Progenitor cell of endocrine pancreas (in vitro differentiated cells): Measurements from ENCODE around the gene PTPN4. TPM values are rescaled to one million over a fixed set of nuclear protein-coding genes. Genes with fewer than 3 reads are reported as not detected.

ENCODE experiments used
- DNase-seq: peaks from one replicate; pipeline ENCODE4 v3.0.0; 2021; ENCODE audit warnings: low spot score; ENCODE audit not compliant: unreplicated experiment
- H3K27ac Mint-ChIP-seq: 2 replicates; pipeline ENCODE4 v1.8.0; 2021; ENCODE audit warnings: mild to moderate bottlenecking, moderate library complexity, mixed read lengths
- H3K27me3 Mint-ChIP-seq: 2 replicates; pipeline ENCODE4 v1.8.0; 2021; ENCODE audit warnings: mixed read lengths
- H3K36me3 Mint-ChIP-seq: 2 replicates; pipeline ENCODE4 v1.8.0; 2022; ENCODE audit warnings: mixed read lengths; ENCODE audit not compliant: insufficient read depth
- H3K4me1 Mint-ChIP-seq: 2 replicates; pipeline ENCODE4 v1.8.0; 2021; ENCODE audit warnings: low read depth, mixed read lengths
- H3K4me3 Mint-ChIP-seq: 2 replicates; pipeline ENCODE4 v1.8.0; 2021; ENCODE audit warnings: low read depth, mild to moderate bottlenecking, moderate library complexity, mixed read lengths
- H3K9me3 Mint-ChIP-seq: 2 replicates; pipeline ENCODE4 v1.8.0; 2021; ENCODE audit warnings: low read depth, mixed read lengths
- CTCF ChIP-seq: fragments of 200-600 bp; sonication (generic); IDR thresholded peaks from one replicate; pipeline ENCODE4 v1.5.0; 2021; ENCODE audit warnings: antibody characterized with exemption, mild to moderate bottlenecking; ENCODE audit not compliant: unreplicated experiment
- total RNA-seq: library from RNA; stranded (reverse); gene quantifications from 2 replicates; pipeline ENCODE4 v1.2.1, GENCODE V29; 2021

The PTPN4 gene
- total RNA-seq, 1 donor from 2014 or later = 59.1 TPM

- DNase-seq = no peak
- H3K27me3 Mint-ChIP-seq = peaks cover 3% of the 10 kb centered on the region
Measured at GRCh38 chr2:119713819-119714490, 45.8 kb upstream of the PTPN4 start.

GRCh38 chr2:119715409-119716283 lies 44.1 kb upstream of the PTPN4 start:
- Mint-ChIP-seq H3K9me3 (no peaks in the 10 kb centered on the region), H3K27ac (no peak overlapping the region), H3K4me1 (no peaks in the 10 kb centered on the region), H3K4me3 (no peak overlapping the region), H3K36me3 (no peaks in the 10 kb centered on the region), H3K27me3 (peaks cover 3% of the 10 kb centered on the region)
- TF ChIP-seq CTCF = no peak
- DNase-seq = no peak

More at GRCh38 chr2:119713819-119714490, 45.8 kb upstream of the PTPN4 start:
- Mint-ChIP-seq H3K27ac (no peak overlapping the region), H3K4me3 (no peak overlapping the region), H3K4me1 (no peaks in the 10 kb centered on the region), H3K36me3 (no peaks in the 10 kb centered on the region), H3K9me3 (no peaks in the 10 kb centered on the region)
- no peak for TF ChIP-seq CTCF

- no peak overlapping the region for H3K4me3 Mint-ChIP-seq
- no peaks in the 10 kb centered on the region for H3K9me3 Mint-ChIP-seq
- H3K36me3 Mint-ChIP-seq = no peaks in the 10 kb centered on the region
- H3K4me1 Mint-ChIP-seq = no peaks in the 10 kb centered on the region
- H3K27ac Mint-ChIP-seq = no peak overlapping the region
- DNase-seq = no peak
- H3K27me3 Mint-ChIP-seq = peaks cover 3% of the 10 kb centered on the region
- TF ChIP-seq CTCF = no peak
Measured at GRCh38 chr2:119716284-119716672, 43.4 kb upstream of the PTPN4 start.

- Mint-ChIP-seq H3K36me3 (no peaks in the 10 kb centered on the region), H3K4me3 (no peak overlapping the region), H3K27ac (no peak overlapping the region), H3K27me3 (peaks cover 3% of the 10 kb centered on the region), H3K9me3 (no peaks in the 10 kb centered on the region), H3K4me1 (no peaks in the 10 kb centered on the region)
- DNase-seq = no peak
- TF ChIP-seq CTCF = no peak
Measured at GRCh38 chr2:119718501-119719260, 41.0 kb upstream of the PTPN4 start.

GRCh38 chr2:119719261-119719627 lies 40.5 kb upstream of the PTPN4 start:
- H3K4me3 Mint-ChIP-seq = no peak overlapping the region
- H3K9me3 Mint-ChIP-seq = no peaks in the 10 kb centered on the region
- no peak for DNase-seq
- H3K27me3 Mint-ChIP-seq = peaks cover 3% of the 10 kb centered on the region
- H3K36me3 Mint-ChIP-seq = no peaks in the 10 kb centered on the region
- peaks cover 2% of the 10 kb centered on the region for H3K4me1 Mint-ChIP-seq
- no peak overlapping the region for H3K27ac Mint-ChIP-seq
- no peak for TF ChIP-seq CTCF
